ENCODE results near the gene BACE1.

DNA sequence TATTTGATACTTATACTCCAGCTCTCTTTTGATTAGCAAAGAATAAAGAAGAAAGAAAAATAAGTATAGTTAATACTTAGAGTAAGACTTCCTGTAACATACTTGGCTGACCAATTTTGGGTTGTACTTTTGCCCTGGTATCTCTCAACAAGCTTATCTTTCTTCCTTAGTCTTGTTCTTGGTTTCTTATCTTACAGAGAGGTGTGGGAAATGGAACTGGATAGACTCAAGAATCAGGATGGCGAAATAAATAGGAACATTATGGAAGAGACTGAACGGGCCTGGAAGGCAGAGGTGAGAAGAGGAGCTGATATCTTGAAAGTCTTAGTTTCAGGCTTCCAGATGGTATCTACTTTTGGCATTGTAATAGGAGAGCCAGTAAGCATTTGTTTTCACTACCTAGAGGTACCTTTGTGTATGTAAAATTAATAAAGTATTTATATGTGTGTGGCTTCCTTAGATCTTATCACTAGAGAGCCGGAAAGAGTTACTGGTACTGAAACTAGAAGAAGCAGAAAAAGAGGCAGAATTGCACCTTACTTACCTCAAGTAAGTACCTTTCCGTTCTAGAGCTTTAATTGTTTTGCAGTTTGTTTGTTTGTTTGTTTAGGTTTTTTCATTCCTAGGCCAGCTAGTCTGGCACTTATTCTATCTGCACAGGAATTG, 36.2 kb downstream of the BACE1 start:
- no peak for TF ChIP-seq CTCF (conservative IDR thresholded peaks at IDR 0.05; ENCODE audit: low read depth, low read length)
- TF ChIP-seq EZH2 (IDR thresholded peaks at IDR 0.05; ENCODE audit: borderline replicate concordance, low read depth, low read length, poor library complexity, severe bottlenecking): no peak

Data from A673 (cell line).